ENCODE data around the gene PON2. TPM values are rescaled to one million over a fixed set of nuclear protein-coding genes. Genes with fewer than 3 reads are reported as not detected.

The PON2 gene
- total and polyA plus RNA-seq, 2 of the 8 experiments (the other 6 are each of a cell fraction or from before 2014, with no cell fraction given) = 20.6 to 31.0 TPM

- TF ChIP-seq, protein P1, sequence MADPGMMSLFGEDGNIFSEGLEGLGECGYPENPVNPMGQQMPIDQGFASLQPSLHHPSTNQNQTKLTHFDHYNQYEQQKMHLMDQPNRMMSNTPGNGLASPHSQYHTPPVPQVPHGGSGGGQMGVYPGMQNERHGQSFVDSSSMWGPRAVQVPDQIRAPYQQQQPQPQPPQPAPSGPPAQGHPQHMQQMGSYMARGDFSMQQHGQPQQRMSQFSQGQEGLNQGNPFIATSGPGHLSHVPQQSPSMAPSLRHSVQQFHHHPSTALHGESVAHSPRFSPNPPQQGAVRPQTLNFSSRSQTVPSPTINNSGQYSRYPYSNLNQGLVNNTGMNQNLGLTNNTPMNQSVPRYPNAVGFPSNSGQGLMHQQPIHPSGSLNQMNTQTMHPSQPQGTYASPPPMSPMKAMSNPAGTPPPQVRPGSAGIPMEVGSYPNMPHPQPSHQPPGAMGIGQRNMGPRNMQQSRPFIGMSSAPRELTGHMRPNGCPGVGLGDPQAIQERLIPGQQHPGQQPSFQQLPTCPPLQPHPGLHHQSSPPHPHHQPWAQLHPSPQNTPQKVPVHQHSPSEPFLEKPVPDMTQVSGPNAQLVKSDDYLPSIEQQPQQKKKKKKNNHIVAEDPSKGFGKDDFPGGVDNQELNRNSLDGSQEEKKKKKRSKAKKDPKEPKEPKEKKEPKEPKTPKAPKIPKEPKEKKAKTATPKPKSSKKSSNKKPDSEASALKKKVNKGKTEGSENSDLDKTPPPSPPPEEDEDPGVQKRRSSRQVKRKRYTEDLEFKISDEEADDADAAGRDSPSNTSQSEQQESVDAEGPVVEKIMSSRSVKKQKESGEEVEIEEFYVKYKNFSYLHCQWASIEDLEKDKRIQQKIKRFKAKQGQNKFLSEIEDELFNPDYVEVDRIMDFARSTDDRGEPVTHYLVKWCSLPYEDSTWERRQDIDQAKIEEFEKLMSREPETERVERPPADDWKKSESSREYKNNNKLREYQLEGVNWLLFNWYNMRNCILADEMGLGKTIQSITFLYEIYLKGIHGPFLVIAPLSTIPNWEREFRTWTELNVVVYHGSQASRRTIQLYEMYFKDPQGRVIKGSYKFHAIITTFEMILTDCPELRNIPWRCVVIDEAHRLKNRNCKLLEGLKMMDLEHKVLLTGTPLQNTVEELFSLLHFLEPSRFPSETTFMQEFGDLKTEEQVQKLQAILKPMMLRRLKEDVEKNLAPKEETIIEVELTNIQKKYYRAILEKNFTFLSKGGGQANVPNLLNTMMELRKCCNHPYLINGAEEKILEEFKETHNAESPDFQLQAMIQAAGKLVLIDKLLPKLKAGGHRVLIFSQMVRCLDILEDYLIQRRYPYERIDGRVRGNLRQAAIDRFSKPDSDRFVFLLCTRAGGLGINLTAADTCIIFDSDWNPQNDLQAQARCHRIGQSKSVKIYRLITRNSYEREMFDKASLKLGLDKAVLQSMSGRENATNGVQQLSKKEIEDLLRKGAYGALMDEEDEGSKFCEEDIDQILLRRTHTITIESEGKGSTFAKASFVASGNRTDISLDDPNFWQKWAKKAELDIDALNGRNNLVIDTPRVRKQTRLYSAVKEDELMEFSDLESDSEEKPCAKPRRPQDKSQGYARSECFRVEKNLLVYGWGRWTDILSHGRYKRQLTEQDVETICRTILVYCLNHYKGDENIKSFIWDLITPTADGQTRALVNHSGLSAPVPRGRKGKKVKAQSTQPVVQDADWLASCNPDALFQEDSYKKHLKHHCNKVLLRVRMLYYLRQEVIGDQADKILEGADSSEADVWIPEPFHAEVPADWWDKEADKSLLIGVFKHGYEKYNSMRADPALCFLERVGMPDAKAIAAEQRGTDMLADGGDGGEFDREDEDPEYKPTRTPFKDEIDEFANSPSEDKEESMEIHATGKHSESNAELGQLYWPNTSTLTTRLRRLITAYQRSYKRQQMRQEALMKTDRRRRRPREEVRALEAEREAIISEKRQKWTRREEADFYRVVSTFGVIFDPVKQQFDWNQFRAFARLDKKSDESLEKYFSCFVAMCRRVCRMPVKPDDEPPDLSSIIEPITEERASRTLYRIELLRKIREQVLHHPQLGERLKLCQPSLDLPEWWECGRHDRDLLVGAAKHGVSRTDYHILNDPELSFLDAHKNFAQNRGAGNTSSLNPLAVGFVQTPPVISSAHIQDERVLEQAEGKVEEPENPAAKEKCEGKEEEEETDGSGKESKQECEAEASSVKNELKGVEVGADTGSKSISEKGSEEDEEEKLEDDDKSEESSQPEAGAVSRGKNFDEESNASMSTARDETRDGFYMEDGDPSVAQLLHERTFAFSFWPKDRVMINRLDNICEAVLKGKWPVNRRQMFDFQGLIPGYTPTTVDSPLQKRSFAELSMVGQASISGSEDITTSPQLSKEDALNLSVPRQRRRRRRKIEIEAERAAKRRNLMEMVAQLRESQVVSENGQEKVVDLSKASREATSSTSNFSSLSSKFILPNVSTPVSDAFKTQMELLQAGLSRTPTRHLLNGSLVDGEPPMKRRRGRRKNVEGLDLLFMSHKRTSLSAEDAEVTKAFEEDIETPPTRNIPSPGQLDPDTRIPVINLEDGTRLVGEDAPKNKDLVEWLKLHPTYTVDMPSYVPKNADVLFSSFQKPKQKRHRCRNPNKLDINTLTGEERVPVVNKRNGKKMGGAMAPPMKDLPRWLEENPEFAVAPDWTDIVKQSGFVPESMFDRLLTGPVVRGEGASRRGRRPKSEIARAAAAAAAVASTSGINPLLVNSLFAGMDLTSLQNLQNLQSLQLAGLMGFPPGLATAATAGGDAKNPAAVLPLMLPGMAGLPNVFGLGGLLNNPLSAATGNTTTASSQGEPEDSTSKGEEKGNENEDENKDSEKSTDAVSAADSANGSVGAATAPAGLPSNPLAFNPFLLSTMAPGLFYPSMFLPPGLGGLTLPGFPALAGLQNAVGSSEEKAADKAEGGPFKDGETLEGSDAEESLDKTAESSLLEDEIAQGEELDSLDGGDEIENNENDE (IDR thresholded peaks at IDR 0.05; ENCODE audit: insufficient replicate concordance, low read length) = no peak
- no peak for TF ChIP-seq ZNF274 (IDR thresholded peaks at IDR 0.05; ENCODE audit: borderline replicate concordance, extremely low read depth, low read length)
Measured at GRCh38 chr7:95375591-95376257, 59.1 kb downstream of the PON2 start (continued).
